ENCODE results near the gene NLRC5.

DNA sequence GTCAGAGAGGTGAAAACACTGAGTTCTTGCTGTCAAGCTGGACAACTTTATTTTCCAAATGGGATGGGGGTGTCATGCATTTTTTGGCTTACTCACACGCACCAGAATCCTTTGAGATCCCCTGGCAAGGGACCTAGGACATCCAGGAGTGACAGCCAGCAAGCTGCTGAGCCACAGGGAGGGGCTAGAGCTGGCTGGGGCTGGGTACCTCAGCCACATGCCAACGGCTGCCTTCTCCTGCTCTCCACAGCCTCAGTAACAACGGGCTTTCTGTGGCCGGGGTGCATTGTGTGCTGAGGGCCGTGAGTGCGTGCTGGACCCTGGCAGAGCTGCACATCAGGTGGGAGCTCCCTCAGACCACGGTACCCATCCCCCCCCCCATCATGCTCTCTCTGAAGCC is 47.6 kb downstream of the NLRC5 start:
- TF ChIP-seq, protein P1, sequence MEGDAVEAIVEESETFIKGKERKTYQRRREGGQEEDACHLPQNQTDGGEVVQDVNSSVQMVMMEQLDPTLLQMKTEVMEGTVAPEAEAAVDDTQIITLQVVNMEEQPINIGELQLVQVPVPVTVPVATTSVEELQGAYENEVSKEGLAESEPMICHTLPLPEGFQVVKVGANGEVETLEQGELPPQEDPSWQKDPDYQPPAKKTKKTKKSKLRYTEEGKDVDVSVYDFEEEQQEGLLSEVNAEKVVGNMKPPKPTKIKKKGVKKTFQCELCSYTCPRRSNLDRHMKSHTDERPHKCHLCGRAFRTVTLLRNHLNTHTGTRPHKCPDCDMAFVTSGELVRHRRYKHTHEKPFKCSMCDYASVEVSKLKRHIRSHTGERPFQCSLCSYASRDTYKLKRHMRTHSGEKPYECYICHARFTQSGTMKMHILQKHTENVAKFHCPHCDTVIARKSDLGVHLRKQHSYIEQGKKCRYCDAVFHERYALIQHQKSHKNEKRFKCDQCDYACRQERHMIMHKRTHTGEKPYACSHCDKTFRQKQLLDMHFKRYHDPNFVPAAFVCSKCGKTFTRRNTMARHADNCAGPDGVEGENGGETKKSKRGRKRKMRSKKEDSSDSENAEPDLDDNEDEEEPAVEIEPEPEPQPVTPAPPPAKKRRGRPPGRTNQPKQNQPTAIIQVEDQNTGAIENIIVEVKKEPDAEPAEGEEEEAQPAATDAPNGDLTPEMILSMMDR (conservative IDR thresholded peaks at IDR 0.05; ENCODE audit: low read length), result no peak
- no peak for TF ChIP-seq EZH2phosphoT487 (IDR thresholded peaks at IDR 0.05; ENCODE audit: borderline replicate concordance, low read depth, low read length)
